Mesothelial cell of epicardium (in vitro differentiated cells): ENCODE data around the gene S1PR2. TPM values are rescaled to one million over a fixed set of nuclear protein-coding genes. Genes with fewer than 3 reads are reported as not detected.
A peak's percentile ranks its signal among the peaks of the same experiment; 100 is the strongest.

Source experiments
- DNase-seq, 2 experiments: peaks; one replicate each; pipeline ENCODE4 v3.0.0; 2021; ENCODE audit warnings: low spot score in 2 of 2; ENCODE audit not compliant: unreplicated experiment in 2 of 2
- H3K27ac Mint-ChIP-seq: 2 replicates; pipeline ENCODE4 v1.8.0; 2021; ENCODE audit warnings: mixed read lengths
- H3K27me3 Mint-ChIP-seq: 2 replicates; pipeline ENCODE4 v1.8.0; 2021; ENCODE audit warnings: low read depth, mixed read lengths
- H3K36me3 Mint-ChIP-seq: 2 replicates; pipeline ENCODE4 v1.8.0; 2021; ENCODE audit warnings: mixed read lengths
- H3K4me1 Mint-ChIP-seq: 2 replicates; pipeline ENCODE4 v1.8.0; 2021; ENCODE audit warnings: mixed read lengths
- H3K4me3 Mint-ChIP-seq: 2 replicates; pipeline ENCODE4 v1.8.0; 2021; ENCODE audit warnings: mild to moderate bottlenecking, moderate library complexity, mixed read lengths
- H3K9me3 Mint-ChIP-seq: 2 replicates; pipeline ENCODE4 v1.8.0; 2021; ENCODE audit warnings: mixed read lengths
- total RNA-seq: library from RNA; stranded (reverse); gene quantifications from 3 replicates; pipeline ENCODE4 v1.2.1, GENCODE V29; 2021
- TF ChIP-seq, protein P1 (sequence below): fragments of 200-600 bp; sonication (generic); IDR thresholded peaks from one replicate; pipeline ENCODE4 v1.5.0; 2021; ENCODE audit warnings: antibody characterized with exemption; ENCODE audit not compliant: unreplicated experiment

The S1PR2 gene
- total RNA-seq, 1 donor from 2014 or later, result 34.9 TPM

DNA sequence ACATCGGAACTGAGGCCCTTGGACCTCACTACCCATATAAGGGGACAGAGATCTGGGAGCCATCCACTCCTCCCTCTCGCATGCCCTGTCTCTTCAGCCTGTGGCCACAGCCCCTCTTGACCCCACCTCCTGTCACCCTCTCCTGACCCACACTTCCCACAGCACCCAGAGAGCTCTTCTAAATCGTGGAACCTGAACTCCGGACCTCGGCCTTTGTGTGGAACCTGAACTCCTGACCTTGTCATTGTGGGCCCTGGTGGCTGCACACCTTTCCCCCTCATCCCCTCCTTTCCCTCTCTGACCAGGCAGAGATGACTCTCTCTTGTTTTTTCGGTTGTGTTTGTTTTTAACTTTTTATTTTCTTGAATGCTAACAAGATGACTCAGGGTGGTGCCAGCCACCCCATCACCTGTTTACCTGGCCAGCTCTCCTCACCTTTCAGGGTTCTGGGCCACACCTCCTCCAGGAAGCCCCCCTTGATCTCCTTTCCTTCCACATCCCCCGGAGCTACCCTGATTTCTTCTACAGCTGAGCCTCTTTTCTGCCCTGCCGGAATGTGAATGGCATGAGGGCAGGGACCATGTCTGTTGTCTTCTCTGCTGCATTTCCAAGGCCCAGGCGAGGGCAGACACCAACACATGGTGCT, 26.0 kb upstream of the S1PR2 start:
- Mint-ChIP-seq H3K9me3 (no peaks in the 10 kb centered on the region), H3K36me3 (peaks cover 22% of the 10 kb centered on the region), H3K27ac (no peak overlapping the region), H3K27me3 (no peaks in the 10 kb centered on the region), H3K4me1 (peaks cover 6% of the 10 kb centered on the region), H3K4me3 (no peak overlapping the region)
- TF ChIP-seq, protein P1, sequence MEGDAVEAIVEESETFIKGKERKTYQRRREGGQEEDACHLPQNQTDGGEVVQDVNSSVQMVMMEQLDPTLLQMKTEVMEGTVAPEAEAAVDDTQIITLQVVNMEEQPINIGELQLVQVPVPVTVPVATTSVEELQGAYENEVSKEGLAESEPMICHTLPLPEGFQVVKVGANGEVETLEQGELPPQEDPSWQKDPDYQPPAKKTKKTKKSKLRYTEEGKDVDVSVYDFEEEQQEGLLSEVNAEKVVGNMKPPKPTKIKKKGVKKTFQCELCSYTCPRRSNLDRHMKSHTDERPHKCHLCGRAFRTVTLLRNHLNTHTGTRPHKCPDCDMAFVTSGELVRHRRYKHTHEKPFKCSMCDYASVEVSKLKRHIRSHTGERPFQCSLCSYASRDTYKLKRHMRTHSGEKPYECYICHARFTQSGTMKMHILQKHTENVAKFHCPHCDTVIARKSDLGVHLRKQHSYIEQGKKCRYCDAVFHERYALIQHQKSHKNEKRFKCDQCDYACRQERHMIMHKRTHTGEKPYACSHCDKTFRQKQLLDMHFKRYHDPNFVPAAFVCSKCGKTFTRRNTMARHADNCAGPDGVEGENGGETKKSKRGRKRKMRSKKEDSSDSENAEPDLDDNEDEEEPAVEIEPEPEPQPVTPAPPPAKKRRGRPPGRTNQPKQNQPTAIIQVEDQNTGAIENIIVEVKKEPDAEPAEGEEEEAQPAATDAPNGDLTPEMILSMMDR, result no peak
- DNase-seq, result no peak

DNA sequence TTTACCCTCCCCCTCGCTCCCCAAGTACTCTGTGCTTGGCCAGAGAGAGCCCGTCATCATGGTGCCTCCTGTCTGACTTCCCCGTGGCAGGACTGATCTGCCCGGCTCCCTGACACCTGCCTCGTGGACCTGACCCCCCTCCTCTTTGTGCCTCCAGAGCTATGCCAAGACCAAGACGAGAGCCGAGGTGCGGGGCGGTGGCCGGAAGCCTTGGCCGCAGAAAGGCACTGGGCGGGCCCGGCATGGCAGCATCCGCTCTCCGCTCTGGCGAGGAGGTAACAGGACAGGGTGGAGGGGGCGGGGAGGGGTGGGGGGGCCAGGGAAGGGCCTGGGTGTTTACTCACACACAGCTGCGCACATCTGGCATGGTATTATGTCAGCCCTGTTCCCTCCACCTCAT, 25.4 kb upstream of the S1PR2 start:
- Mint-ChIP-seq H3K27ac (no peak overlapping the region), H3K36me3 (peaks cover 22% of the 10 kb centered on the region), H3K27me3 (no peaks in the 10 kb centered on the region), H3K4me3 (no peak overlapping the region), H3K9me3 (no peaks in the 10 kb centered on the region), H3K4me1 (peaks cover 10% of the 10 kb centered on the region)
- DNase-seq, result no peak
- TF ChIP-seq, protein P1, result no peak

DNA sequence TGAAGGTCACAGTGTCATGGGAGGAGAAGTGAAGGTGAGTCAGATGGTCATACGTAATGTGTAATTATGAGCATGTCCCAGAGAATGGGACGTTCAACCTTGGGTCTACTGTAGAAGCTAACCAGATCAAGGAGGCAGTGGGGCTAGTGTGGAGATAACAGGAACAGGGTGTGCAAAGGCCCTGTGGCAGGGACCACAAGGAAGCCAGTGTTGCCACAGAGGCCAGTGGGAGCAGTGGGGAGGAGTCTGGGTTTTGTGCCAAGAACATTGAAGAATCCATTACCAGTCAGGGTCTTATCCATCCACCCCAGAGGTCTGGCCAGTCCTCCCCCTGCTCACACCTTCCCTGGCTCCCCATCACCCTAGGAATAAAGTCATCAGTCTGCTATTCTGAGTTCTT, 24.2 kb upstream of the S1PR2 start:
- H3K4me3 Mint-ChIP-seq, result no peak overlapping the region
- no peaks in the 10 kb centered on the region for H3K9me3 Mint-ChIP-seq
- H3K4me1 Mint-ChIP-seq, result peaks cover 10% of the 10 kb centered on the region
- peaks cover 22% of the 10 kb centered on the region for H3K36me3 Mint-ChIP-seq
- no peaks in the 10 kb centered on the region for H3K27me3 Mint-ChIP-seq
- no peak for DNase-seq
- TF ChIP-seq, protein P1, result no peak
- no peak overlapping the region for H3K27ac Mint-ChIP-seq

DNA sequence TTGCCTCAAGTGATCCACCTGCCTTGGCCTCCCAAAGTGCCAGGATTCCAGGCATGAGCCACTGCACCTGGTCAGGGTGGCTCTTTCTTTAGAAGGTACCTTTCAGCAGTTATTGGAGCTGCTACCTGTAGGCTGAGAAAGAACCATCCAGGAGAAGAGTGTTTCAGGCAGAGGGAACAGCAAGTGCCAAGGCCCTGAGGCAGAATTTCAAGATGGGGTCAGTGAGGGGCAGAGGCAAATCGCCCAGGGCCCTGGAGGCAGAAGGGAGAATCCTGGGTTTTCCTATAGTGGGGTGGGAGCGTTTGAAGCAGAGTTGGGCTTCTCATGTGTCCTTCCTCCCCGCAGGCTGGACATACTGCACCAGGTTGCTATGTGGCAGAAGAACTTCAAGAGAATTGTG, 23.1 kb upstream of the S1PR2 start:
- Mint-ChIP-seq H3K36me3 (peaks cover 22% of the 10 kb centered on the region), H3K27ac (no peak overlapping the region), H3K4me1 (peaks cover 10% of the 10 kb centered on the region), H3K27me3 (no peaks in the 10 kb centered on the region), H3K9me3 (no peaks in the 10 kb centered on the region), H3K4me3 (no peak overlapping the region)
- DNase-seq, result no peak
- TF ChIP-seq, protein P1, result no peak

DNA sequence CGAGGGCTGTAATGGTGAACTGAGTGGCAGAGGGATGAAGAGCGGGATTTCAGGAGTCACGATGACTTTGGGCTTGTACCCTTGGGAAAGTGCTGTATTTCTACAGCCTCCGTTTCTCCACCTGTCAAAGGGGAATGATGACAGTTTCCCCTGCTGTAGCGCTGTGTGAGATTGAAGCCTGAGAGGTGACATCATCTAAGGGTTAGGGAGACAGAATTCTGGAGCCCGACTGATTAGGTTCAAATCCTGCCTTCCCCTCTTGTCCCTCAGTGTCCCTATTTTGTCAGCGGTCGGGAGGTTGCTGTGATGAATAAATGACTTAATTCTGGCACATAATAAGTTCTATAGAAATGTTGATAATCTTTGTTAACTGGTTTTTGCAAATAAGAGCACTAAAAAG, 21.6 kb upstream of the S1PR2 start:
- peaks cover 10% of the 10 kb centered on the region for H3K4me1 Mint-ChIP-seq

More for the DNA sequence above, 21.6 kb upstream of the S1PR2 start:
- Mint-ChIP-seq H3K27ac (peak overlapping the region; percentile 59), H3K9me3 (no peaks in the 10 kb centered on the region), H3K27me3 (no peaks in the 10 kb centered on the region), H3K36me3 (peaks cover 18% of the 10 kb centered on the region), H3K4me3 (peak overlapping the region; percentile 99)
- TF ChIP-seq, protein P1, result no peak
- DNase-seq, result no peak
